NOMO-1 treated with dmso at 0.1 percent for 144 hours (cell line): ENCODE measurements around the gene RPL13.
"Not testable (repeated sequence)": the region's sequence is repeated elsewhere in the genome, so short reads cannot be mapped to it uniquely, and the experiment has no call there.

Experiments
- DNase-seq: peaks from one replicate; lab custom pipeline; 2025; ENCODE audit not compliant: unreplicated experiment; lab: John Stamatoyannopoulos, UW

The RPL13 gene

DNA sequence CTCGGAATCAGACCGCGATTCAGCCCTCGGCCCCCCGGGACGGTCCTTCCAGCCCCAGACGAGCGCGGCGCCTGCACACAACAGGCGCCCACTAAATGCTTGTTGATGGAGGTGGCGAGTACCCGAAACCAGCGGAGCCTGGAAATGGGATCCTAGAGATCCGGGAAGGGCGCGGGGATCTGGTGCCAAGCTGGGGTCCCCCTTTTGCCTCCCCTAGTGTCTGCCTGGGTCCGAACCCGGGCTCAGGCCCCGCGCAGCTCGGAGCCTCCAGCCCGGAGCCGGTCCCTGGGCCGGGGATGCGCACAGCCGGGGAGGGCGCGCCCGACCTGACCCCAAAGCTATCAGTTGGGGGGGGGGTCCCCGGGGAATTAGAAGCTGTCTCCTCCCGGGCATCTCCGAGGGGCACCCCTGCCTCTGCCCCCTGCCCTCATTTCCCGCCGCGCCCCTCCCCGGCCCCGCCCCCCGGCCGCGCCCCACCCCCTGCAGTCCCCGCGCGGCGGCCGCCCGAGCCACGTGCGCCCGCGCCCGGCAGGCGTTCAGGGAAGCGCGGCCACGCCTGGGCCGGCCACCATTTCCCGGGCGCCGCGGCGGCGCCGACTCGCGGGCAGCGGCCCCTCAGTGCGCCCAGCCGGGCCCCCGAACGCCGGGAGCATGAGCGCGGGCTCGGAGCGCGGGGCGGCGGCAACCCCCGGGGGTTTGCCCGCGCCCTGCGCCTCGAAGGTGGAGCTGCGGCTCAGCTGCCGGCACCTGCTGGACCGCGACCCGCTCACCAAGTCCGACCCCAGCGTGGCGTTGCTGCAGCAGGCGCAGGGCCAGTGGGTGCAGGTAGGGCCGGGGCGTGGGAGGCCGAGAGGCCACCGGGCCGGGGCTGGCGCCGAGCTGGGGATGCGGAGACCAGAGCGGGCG is 15.0 kb downstream of the RPL13 start, which contains the start of gene CPNE7:
Gene CPNE7, plus strand, starts transcription at position 512 of the 906 bp plus-strand sequence. Its CDS starts 140 bp downstream, at position 652.
- DNase-seq: no peak

DNA sequence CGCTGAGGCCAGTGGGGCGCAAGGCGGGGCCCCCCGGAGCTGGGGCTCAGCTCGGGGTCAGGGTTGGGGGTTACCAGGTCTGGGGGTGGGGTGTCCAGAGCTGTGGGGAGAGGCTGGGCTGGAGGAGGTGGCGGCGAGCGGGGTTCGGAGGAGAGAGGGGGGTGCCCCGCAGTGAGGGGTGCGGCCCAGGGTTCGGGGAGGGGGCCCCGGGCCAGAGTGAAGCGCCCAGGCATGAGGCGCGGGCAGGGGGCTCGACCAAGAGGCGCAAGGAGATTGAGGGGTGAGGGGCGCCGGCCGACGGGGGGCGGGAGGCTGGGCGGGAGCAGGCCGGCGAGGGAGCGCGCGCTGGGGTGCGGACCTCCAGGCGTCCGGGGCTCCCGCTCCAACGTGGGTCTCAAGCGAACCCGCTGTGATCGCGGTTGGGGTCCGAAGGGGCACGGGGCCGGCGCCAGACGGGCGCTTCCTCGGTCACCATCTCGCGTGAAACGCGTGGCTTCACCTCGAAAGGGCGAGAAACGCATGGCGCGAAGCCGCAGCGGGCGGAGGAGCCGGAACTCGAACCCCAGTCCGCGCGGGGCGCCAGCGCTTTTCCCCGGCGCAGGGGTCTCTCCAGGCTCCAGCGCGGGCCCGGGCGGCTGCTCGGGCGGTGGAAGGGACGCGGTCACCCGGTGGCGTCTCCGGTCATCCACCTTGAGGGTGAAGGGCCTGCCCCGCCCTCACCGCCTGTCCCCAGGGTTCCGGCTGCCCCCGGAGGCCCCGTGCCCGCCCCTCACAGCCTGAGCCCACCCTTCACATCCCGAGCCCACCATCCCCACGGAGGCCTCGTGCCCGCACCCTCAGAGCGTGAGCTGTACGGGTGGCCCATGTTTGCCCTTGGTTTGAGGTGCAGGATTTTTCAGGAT is 15.9 kb downstream of the RPL13 start:
- no peak for DNase-seq

DNA sequence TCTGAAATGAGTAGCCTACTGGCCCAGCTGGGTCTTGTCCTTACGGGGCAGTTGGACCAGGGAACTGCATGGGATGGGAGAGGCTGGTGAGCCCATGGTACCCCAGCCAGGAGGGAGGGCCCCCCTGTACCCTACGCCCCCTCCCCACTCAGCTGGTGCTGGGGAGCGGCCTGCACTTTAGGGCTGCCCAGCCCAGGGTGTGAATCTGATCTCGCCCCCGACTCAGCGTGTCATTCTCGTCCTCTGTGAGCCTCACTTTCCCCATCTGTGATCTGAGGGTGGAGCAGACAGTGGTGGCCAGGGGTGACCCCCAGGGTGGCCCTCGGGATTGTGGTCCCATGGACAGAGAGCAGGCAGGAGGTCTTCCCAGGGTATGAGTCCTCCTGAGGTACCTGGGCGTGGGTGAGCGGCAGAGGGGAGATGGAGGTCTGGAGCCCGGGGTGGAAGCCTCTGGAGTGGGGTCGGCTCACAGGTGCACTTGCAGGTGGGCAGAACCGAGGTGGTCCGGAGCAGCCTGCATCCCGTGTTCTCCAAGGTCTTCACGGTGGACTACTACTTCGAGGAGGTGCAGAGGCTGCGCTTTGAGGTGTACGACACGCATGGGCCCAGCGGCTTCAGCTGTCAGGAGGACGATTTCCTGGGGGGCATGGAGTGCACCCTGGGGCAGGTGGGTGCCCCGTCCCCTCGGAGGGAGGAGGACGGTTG is 16.7 kb downstream of the RPL13 start:
- DNase-seq: no peak

DNA sequence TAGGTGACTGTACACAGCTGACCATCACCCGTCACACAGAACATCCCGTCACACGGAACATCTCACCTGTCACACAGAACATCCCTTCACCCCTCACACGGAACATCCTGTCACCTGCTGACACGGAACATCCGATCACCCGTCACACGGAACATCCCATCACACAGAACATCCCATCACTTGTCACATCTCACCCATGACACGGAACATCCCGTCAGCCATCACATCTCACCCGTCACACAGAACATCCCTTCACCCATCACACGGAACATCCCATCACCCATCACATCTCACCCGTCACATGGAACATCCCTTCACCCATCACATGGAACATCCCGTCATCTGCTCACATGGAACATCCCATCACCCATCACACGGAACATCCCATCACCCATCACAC is 18.9 kb downstream of the RPL13 start:
- no peak for DNase-seq

DNA sequence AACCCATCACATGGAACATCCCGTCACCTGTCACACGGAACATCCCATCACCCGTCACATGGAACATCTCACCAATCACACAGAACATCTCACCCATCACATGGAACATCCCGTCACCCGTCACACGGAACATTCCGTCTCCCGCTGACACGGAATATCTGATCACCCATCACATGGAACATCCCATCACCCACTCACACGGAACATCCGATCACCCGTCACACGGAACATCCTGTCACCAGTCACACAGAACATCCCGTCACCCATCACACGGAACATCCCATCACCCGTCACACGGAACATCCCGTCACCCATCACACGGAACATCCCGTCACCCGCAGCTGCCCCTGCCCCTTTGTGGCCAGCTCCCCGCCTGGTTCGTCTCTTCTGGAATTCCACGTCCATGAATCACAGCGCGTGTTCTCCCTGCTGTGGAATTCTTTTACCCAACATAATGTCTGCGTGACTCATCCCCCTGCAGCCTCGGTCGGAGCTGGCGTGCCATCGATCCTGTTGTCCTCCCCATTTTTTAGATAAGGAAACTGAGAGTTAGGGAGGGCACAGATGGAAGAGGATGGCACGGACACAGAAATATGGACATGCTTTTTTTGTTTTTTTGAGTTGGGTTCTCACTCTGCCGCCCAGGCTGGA is 20.7 kb downstream of the RPL13 start:
- DNase-seq: no peak

DNA sequence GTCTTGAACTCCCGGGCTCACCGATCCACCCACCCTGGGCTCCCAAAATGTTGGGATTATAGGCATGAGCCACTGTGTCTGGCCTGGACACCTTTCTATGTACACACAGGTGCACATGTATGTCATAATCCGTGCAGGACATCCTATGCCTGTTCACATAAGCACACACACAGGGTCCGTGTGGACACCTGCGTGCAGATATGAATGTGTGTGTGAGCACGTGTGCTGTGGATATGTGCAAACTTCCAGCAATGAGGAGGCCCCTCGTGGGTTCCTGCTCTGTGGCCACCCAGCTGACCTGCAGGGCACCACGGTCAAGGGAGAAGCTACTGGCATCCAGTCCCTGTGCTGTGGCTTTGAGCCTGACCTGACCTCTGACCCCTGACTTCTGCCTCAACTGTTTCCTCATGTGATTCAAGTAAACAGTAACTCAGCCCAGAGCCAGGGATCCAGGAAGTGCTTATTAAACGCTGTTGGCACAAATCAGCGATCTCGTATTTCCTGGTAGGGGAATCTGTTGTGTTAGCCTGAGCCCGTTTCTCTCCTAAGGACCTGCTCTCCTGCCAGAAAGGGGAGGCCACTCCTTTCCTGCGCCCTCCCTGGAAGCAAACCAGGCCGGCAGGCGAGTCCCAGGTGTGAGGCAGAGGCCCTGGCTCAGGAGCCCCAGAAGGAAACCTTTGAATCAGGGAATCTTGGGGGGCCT is 21.5 kb downstream of the RPL13 start:
- no peak for DNase-seq

DNA sequence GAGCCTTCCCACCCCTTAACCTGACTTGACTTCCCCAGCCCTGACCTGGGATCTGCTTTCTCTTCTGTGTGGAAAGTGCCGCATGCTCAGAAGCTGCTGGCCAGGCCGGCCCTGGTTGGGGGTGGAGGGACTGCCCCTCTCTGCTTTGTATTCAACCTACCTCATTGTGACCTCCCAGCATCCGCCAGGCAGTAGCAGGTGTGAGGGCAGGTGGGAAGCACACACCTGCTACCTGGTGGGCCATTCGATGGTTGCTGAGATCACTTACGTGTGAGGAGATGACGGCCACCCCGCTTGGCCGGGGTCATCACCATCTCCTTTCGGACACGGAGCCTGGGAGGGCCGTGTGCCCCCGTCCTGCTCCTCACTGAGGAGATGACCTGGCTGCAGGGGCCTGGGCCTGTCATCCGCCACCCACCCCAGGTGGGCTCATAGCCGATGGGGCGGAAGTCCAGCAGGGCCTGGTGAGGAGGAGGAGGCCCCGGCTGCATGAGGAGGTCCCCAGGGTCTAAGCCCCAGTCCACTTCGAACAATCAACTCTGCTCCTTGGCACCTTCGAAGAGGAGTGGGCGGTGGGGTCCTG is 22.2 kb downstream of the RPL13 start:
- no peak for DNase-seq

DNA sequence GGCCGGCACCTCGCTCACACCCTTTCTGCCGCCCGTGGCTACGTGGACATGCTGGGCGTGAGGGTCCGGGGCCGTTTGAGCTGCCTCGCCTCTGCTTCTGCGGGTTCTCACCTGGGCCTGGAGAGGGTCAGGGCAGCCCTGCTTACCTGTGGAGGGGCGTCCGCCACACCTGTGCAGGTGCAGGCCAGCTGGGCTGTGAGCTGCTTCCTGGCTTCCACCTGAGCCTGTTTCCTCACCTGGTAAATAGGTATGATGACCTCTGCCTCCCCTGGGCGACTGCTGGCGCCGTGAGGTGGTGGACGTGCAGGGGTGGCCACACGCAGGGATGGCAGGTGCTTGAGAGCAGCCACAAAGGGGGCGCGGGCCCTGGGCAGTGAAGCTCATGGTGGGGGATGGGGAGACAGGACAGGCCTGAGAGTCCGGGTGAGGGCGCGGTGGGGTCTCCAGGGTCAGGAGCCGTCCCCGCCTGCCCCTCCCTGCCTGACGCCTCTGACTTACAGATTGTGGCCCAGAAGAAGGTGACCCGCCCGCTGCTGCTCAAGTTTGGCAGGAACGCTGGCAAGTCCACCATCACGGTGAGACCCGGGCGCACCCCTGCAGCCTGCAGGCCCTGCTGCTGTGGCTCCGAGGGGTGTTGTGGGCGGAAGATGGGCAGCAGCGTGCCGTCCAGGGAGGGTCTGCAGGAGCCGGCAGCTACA is 22.9 kb downstream of the RPL13 start:
- no peak for DNase-seq

DNA sequence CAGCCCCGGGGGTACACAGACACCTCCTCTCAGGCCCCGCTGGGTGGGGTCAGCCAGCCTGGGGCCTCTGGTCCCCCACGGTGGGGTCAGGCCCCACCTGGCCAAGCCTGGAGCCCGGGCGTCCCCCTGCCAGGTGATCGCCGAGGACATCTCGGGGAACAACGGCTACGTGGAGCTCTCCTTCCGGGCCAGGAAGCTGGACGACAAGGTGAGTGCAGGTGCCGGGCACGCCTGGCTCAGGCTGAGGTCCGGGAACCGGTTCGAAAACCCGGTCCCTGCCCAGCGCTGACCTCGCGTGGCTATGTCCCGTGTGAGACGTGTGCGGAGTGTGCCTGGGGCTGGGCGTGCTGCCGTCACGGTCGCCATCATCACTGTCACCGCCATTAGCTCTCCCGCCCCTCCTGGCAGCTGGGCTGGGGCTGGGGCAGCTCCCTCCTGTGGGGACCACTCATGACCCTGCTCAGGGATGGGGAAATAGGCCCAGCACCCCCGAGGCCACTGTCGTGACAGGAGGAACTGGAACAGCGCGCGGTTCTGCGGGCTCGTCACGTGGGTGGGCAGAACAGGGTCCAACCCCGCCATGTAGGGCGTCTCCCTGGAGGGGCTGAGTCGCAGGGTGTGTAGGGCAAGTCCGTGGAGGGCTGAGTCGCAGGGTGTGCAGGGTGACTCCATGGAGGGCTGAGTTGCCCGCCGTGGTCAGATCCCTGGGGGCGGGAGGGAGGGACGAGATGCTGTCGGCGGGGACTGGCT is 23.6 kb downstream of the RPL13 start:
- no peak for DNase-seq

DNA sequence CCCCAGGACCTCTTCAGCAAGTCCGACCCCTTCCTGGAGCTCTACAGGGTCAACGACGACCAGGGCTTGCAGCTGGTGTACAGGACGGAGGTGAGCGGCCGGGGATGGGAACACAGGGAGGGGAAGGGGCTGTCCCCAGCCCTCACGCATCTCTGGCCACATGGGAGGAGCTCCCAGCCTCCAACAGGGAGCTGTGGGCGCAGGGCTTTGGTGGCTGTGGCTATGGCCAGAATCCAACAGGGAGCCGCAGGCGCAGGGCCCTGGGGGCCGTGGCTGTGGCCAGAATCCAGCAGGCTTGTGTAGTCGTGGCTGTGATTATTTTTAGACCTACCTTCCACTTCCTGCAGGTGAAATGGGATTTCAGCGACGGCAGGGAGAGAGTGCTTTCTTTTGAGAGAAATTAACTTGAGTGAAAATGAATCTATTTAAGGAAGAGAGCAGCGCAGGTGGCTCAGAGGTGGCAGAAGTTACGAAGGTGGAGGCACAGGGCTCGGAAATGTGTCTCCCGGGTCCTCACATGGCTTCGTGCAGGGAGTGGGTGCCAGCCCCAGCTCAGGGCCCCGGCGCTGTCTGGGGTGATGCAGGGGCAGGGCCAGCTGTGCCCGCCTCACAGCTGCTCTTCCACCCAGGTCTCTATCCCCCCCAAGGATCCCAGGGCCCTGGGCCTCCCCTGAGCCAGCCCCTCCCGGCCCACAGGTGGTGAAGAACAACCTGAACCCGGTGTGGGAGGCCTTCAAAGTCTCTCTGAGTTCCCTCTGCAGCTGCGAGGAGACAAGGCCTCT is 24.5 kb downstream of the RPL13 start:
- DNase-seq: no peak

DNA sequence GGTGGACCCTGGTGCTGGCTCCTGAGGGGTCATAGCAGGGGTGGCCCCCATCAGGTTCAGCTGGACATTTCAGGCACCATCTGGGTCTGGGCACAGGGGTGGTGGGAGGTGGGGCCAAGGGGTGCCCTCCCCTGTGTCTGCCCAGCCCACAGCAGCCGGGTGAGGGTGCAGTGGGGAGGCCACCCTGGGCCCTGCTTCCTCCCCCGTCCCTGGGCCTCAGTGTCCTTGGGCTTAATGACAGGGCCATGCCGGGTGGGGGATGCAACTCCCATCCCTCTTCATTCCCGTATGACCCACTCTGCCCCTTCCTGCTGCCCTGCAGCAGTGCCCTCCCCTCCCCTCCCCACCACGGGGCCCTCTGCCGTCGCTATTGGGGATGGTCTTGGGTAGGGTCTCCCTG is 25.7 kb downstream of the RPL13 start:
- DNase-seq: no peak

DNA sequence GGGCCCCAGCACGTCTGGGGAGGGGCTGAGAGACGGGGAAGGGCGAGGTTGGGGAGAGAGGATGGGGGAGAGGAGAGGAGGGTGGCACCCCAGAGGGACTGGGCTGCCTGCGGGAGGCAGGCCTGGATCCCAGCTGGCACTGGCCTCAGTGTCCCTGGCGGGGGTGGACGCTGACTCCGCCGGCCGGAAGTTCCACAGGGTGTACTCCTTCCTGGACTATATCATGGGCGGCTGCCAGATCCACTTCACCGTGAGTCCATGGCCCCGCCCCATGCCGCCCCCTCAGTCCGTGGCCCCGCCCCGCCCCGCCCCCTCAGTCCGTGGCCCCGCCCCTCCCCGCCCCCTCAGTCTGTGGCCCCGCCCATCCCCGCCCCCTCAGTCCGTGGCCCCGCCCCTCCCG is 26.4 kb downstream of the RPL13 start:
- no peak for DNase-seq

DNA sequence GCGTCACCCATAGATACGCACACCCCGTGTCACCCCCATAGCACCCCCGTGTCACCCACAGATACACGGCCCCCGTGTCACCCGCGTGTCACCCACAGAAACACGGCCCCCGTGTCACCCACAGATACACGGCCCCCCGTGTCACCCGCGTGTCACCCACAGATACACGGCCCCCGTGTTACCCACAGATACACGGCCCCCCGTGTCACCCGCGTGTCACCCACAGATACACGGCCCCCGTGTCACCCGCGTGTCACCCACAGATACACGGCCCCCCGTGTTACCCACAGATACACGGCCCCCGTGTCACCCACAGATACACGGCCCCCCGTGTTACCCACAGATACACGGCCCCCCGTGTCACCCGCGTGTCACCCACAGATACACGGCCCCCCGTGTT is 27.2 kb downstream of the RPL13 start:
- DNase-seq: not testable (repeated sequence)

DNA sequence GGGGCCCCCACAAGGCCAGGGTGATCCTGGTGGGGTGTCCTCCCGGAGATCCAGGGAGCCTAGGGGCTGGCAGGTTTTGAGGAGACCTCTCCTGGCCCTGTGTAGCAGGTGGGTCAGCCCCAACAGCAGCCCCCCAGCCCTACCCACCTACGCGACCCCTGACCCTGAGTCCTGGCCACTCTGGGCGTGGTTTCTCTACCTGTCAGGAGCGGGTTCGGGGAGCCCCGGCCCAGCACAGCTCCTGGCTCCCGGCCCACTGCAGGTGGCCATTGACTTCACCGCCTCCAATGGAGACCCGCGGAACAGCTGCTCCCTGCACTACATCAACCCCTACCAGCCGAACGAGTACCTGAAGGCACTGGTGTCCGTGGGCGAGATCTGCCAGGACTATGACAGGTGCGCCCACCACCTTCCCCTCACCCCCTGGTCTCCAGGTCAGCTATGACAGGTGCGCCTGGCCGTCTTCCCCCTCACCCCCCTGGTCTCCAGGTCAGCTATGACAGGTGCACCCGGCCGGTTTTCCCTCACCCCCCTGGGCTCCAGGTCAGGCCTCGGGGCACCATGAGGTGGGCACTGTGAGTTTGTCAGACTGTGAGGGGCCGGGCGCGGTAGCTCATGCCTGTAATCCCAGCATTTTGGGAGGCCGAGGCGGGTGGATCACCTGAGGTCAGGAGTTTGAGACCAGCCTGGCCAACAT is 28.1 kb downstream of the RPL13 start:
- DNase-seq: no peak

DNA sequence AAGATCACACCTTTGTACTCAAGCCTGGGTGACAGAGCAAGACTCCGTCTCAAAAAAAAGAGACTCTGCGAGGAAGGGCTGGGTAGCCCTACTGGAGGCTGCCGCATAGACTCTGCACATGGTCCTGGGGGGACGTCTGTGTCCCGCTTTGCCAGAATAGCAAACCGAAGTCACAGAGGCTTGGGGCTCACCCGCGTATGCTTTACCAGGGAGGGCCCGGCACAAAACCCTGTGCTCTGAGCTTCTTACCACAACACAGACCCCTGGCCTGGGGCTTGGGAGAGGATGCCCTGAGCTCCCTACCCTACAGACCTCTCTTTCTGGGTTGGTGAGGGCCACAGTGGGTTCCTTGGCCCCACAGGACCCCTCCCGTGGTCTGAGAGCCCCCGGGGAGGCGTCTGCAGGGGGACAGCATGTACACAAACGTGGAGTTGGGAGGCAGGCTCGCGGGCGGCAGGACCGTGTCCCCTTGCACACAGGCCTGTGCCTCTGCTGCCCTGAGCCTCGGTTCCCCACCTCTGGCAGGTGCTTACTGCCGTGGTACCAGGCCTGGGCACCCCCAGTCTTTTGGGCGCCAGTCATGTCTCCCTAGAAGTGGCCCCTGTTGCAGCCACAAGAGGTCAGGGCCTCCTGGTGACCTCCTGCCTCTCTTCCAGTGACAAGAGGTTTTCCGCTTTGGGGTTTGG is 28.9 kb downstream of the RPL13 start:
- DNase-seq: no peak

DNA sequence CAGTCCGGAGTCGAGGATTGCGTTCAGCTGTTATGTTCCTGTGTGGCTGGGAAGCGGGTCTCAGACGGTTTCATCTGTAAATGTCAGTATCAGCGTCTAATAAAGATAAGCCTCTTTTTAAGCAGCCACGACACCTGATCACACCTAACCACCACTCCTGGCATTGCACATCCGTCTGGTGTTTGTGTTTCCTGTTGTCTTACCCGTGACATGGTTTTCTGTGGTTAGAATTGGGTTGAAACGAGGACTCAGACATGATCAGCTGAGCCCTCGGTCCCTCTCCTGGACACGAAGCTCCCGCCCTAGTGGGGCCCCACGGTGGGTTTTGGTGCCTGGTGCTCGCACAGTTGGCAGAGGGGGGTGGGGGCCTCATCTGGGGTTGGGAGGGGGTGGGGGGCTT is 33.4 kb downstream of the RPL13 start:
- no peak for DNase-seq
